K562 (cell line): ENCODE data around the gene TFPI. TPM values are rescaled to one million over a fixed set of nuclear protein-coding genes. Genes with fewer than 3 reads are reported as not detected.
"Not testable (repeated sequence)": the region's sequence is repeated elsewhere in the genome, so short reads cannot be mapped to it uniquely, and the experiment has no call there.

Experiments used
- ADNP ChIP-seq: fragments of 200-800 bp; sonication (Bioruptor generic); IDR thresholded peaks from 2 replicates; pipeline ENCODE4 v1.6.1; 2016; ENCODE audit warnings: missing genetic modification characterization, missing compliant biosample characterization
- ARID1B ChIP-seq: fragments of 450-650 bp; IDR thresholded peaks from 2 replicates; pipeline ENCODE4 v1.6.1; 2016; ENCODE audit warnings: antibody characterized with exemption, mild to moderate bottlenecking, inconsistent platforms
- CREB1 ChIP-seq, 2 experiments: sonication (generic) in 1 of 2; formaldehyde crosslinking in 1 of 2; IDR thresholded peaks; 2 replicates each; pipeline versions ENCODE4 v1.6.1 to v1.8.0; 2012 to 2022; ENCODE audit warnings: inconsistent platforms in 1 of 2, mild to moderate bottlenecking in 1 of 2, missing genetic modification reagents in 1 of 2, moderate library complexity in 1 of 2
- GATA2 ChIP-seq: sonication (generic); formaldehyde crosslinking; IDR thresholded peaks from 2 replicates; pipeline ENCODE4 v1.4.0; 2020; ENCODE audit warnings: mild to moderate bottlenecking, missing genetic modification reagents
- KDM5B ChIP-seq: fragments of 200-600 bp; sonication (generic); IDR thresholded peaks from 2 replicates; pipeline ENCODE4 v1.6.1; 2012; ENCODE audit warnings: low read depth, mild to moderate bottlenecking, moderate library complexity, low read length, control low read depth, inconsistent platforms; ENCODE audit not compliant: insufficient replicate concordance
- L3MBTL2 ChIP-seq: fragments of 450-650 bp; IDR thresholded peaks from 2 replicates; pipeline ENCODE4 v1.6.1; 2016; ENCODE audit warnings: mild to moderate bottlenecking, moderate library complexity
- NFIC ChIP-seq: fragments of 450-650 bp; IDR thresholded peaks from 2 replicates; pipeline ENCODE4 v1.6.1; 2017; ENCODE audit warnings: mild to moderate bottlenecking, inconsistent platforms
- PML ChIP-seq: IDR thresholded peaks from 2 replicates; pipeline ENCODE4 v1.6.1; 2012; ENCODE audit warnings: low read length, inconsistent platforms
- POLR2A ChIP-seq: fragments of 450-650 bp; conservative IDR thresholded peaks from 2 replicates; pipeline ENCODE4 v1.6.1; 2016
- STAT5A ChIP-seq: IDR thresholded peaks from 2 replicates; pipeline ENCODE4 v1.6.1; 2012; ENCODE audit warnings: low read length, inconsistent platforms, borderline replicate concordance
- TAL1 ChIP-seq: fragments of 450-650 bp; IDR thresholded peaks from 2 replicates; pipeline ENCODE4 v1.6.1; 2016; ENCODE audit warnings: mild to moderate bottlenecking
- polyA plus RNA-seq, 8 experiments: library from polyadenylated mRNA; depleted of rRNA in 4 of 8; stranded (reverse) in 5 of 8; unstranded in 3 of 8; fragments of >200 nt; fragmentation: Nextera tagmentation in 2 of 8; fragmentation: Illumina TruSeq in 1 of 8; extraction: Ambion mirVana in 2 of 8; extraction: Trizol in 1 of 8; gene quantifications; 2 replicates each; pipeline versions ENCODE4 v1.2.1 to v1.2.3, GENCODE V29; 2011 to 2014; ENCODE audit warnings: inconsistent platforms in 1 of 8, missing spikeins in 1 of 8
- total RNA-seq, 7 experiments: library from RNA; depleted of rRNA in 6 of 7; stranded (reverse); fragments of >200 nt in 6 of 7; fragmentation: Illumina TruSeq in 2 of 7; extraction: Trizol in 2 of 7; gene quantifications; 2 replicates each; pipeline versions ENCODE4 v1.2.1 to v1.2.3, GENCODE V29; 2011 to 2021; ENCODE audit warnings: low replicate concordance in 1 of 7
- TF ChIP-seq, protein P1 (sequence below): fragments of 450-650 bp; IDR thresholded peaks from 2 replicates; pipeline ENCODE4 v1.6.1; 2016; ENCODE audit warnings: mild to moderate bottlenecking, moderate library complexity
- TF ChIP-seq, protein P2 (sequence below): fragments of 450-650 bp; conservative IDR thresholded peaks from 2 replicates; pipeline ENCODE4 v1.6.1; 2016; ENCODE audit warnings: missing genetic modification characterization, low read depth, mild to moderate bottlenecking, missing compliant biosample characterization, moderate library complexity

TFPI gene
- total and polyA plus RNA-seq, 9 of the 15 experiments (the other 6 are each of a cell fraction or from before 2014, with no cell fraction given) = 53.5 to 219 (median 100) TPM

DNA sequence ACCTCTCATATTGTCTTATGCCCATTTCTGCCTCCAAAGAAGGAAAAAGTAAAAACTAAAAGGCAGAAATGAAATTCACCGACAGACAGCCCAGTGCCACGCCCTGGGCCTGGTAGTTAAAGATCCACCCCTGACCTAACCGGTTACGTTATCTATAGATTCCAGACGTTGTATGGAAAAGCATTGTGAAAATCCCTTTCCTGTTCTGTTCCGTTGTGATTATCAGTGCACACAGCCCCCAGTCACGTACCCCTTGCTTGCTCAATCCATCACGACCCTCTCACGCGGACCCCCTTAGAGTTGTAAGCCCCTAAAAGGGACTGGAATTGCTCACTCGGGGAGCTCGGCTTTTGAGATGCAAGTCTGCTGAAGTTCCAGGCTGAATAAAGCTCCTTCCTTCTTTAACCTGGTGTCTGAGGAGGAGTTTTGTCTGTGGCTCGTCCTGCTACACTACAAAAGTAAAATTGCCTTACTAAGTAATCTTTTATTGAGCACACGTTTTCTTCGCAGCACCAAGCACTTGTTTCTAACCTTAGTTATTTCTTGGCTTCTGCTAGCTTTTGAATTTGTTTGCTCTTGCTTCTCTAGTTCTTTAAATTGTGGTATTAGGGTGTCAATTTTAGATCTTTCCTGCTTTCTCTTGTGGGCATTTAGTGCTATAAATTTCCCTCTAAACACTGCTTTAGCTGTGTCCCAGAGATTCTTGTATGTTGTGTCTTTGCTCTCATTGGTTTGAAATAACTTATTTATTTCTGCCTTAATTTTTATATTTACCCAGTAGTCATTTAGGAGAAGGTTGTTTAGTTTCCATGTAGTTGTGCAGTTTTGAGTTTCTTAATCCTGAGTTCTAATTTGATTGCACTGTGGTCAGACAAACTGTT lies 37.4 kb downstream of the TFPI start (continued):
- TF ChIP-seq, protein P1, sequence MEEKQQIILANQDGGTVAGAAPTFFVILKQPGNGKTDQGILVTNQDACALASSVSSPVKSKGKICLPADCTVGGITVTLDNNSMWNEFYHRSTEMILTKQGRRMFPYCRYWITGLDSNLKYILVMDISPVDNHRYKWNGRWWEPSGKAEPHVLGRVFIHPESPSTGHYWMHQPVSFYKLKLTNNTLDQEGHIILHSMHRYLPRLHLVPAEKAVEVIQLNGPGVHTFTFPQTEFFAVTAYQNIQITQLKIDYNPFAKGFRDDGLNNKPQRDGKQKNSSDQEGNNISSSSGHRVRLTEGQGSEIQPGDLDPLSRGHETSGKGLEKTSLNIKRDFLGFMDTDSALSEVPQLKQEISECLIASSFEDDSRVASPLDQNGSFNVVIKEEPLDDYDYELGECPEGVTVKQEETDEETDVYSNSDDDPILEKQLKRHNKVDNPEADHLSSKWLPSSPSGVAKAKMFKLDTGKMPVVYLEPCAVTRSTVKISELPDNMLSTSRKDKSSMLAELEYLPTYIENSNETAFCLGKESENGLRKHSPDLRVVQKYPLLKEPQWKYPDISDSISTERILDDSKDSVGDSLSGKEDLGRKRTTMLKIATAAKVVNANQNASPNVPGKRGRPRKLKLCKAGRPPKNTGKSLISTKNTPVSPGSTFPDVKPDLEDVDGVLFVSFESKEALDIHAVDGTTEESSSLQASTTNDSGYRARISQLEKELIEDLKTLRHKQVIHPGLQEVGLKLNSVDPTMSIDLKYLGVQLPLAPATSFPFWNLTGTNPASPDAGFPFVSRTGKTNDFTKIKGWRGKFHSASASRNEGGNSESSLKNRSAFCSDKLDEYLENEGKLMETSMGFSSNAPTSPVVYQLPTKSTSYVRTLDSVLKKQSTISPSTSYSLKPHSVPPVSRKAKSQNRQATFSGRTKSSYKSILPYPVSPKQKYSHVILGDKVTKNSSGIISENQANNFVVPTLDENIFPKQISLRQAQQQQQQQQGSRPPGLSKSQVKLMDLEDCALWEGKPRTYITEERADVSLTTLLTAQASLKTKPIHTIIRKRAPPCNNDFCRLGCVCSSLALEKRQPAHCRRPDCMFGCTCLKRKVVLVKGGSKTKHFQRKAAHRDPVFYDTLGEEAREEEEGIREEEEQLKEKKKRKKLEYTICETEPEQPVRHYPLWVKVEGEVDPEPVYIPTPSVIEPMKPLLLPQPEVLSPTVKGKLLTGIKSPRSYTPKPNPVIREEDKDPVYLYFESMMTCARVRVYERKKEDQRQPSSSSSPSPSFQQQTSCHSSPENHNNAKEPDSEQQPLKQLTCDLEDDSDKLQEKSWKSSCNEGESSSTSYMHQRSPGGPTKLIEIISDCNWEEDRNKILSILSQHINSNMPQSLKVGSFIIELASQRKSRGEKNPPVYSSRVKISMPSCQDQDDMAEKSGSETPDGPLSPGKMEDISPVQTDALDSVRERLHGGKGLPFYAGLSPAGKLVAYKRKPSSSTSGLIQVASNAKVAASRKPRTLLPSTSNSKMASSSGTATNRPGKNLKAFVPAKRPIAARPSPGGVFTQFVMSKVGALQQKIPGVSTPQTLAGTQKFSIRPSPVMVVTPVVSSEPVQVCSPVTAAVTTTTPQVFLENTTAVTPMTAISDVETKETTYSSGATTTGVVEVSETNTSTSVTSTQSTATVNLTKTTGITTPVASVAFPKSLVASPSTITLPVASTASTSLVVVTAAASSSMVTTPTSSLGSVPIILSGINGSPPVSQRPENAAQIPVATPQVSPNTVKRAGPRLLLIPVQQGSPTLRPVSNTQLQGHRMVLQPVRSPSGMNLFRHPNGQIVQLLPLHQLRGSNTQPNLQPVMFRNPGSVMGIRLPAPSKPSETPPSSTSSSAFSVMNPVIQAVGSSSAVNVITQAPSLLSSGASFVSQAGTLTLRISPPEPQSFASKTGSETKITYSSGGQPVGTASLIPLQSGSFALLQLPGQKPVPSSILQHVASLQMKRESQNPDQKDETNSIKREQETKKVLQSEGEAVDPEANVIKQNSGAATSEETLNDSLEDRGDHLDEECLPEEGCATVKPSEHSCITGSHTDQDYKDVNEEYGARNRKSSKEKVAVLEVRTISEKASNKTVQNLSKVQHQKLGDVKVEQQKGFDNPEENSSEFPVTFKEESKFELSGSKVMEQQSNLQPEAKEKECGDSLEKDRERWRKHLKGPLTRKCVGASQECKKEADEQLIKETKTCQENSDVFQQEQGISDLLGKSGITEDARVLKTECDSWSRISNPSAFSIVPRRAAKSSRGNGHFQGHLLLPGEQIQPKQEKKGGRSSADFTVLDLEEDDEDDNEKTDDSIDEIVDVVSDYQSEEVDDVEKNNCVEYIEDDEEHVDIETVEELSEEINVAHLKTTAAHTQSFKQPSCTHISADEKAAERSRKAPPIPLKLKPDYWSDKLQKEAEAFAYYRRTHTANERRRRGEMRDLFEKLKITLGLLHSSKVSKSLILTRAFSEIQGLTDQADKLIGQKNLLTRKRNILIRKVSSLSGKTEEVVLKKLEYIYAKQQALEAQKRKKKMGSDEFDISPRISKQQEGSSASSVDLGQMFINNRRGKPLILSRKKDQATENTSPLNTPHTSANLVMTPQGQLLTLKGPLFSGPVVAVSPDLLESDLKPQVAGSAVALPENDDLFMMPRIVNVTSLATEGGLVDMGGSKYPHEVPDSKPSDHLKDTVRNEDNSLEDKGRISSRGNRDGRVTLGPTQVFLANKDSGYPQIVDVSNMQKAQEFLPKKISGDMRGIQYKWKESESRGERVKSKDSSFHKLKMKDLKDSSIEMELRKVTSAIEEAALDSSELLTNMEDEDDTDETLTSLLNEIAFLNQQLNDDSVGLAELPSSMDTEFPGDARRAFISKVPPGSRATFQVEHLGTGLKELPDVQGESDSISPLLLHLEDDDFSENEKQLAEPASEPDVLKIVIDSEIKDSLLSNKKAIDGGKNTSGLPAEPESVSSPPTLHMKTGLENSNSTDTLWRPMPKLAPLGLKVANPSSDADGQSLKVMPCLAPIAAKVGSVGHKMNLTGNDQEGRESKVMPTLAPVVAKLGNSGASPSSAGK = peak; percentile 41; the same call in 1 of the 2 replicates
- TF ChIP-seq NFIC (peak; percentile 71; the same call in 1 of the 2 replicates), POLR2A (peak; percentile 48; the same call in 1 of the 2 replicates), TAL1 (peak; percentile 88), KDM5B (peak; percentile 32), L3MBTL2 (0 out of 2 replicates have a peak, but pooled peaks have one; percentile 11), ADNP (tag) (peak; percentile 28; the same call in 1 of the 2 replicates), ARID1B (peak; percentile 92), GATA2 (CRISPR knock-in tag) (0 out of 2 replicates have a peak, but pooled peaks have one; percentile 21), PML (peak; percentile 36; the same call in 1 of the 2 replicates), CREB1 (IDR thresholded peaks at IDR 0.05) (peak; percentile 35; the same call in 1 of the 2 replicates), STAT5A (peak; percentile 75)
- TF ChIP-seq, protein P2, sequence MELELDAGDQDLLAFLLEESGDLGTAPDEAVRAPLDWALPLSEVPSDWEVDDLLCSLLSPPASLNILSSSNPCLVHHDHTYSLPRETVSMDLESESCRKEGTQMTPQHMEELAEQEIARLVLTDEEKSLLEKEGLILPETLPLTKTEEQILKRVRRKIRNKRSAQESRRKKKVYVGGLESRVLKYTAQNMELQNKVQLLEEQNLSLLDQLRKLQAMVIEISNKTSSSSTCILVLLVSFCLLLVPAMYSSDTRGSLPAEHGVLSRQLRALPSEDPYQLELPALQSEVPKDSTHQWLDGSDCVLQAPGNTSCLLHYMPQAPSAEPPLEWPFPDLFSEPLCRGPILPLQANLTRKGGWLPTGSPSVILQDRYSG (tag) = 0 out of 2 replicates have a peak, but pooled peaks have one; percentile 23
- not testable (repeated sequence) for TF ChIP-seq CREB1 (CRISPR knock-in tag; IDR thresholded peaks at IDR 0.05)
